ENCODE measurements around the gene CCL22. TPM values are rescaled to one million over a fixed set of nuclear protein-coding genes. Genes with fewer than 3 reads are reported as not detected.
A peak's percentile ranks its signal among the peaks of the same experiment; 100 is the strongest.

CCL22 gene
- total RNA-seq, 3 donors from 2014 or later, result 0.16 to 0.51 (median 0.41) TPM

DNA sequence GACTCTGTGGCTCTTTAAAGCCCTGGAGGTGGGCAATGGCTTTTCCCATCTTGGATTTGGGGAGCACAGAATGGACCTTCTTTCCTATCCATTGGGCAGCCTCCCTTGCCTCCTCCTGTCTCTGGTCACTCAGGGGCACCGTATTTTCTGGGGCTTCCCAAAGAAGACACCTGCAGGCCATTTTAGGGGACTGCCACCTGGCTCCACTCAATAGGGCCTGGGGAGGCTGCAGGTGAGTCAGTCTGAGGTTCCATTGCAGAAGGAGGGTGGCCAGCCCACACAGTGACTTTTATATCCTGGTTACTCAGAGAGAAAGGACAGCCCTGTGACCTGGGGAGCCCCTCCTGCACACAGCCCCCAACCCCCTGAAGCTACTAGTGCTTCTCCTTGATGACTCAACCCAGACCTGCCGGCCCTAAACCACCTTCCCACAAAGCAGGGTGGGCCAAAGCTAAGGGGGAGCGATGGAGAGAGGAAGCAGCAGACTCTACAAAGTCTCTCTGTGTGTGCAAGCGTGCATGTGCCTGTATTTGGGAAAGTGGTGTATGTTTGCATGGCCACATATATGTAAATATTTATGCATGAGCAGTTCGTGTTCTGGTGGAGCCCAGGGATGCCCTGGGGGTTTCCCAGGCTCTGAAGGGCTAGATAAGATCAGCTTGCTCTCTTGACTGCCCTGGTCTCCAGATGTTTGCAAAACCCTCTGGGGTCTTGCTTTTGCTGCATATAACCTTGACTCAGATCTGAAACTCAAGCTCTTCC is 18.7 kb downstream of the CCL22 start:
- ATAC-seq (peak; percentile 5), DNase-seq (peak in 1 of 3 donors; percentile 43)
- TF ChIP-seq, protein P1, sequence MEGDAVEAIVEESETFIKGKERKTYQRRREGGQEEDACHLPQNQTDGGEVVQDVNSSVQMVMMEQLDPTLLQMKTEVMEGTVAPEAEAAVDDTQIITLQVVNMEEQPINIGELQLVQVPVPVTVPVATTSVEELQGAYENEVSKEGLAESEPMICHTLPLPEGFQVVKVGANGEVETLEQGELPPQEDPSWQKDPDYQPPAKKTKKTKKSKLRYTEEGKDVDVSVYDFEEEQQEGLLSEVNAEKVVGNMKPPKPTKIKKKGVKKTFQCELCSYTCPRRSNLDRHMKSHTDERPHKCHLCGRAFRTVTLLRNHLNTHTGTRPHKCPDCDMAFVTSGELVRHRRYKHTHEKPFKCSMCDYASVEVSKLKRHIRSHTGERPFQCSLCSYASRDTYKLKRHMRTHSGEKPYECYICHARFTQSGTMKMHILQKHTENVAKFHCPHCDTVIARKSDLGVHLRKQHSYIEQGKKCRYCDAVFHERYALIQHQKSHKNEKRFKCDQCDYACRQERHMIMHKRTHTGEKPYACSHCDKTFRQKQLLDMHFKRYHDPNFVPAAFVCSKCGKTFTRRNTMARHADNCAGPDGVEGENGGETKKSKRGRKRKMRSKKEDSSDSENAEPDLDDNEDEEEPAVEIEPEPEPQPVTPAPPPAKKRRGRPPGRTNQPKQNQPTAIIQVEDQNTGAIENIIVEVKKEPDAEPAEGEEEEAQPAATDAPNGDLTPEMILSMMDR (IDR thresholded peaks at IDR 0.05), result no peak
- Histone ChIP-seq H3K4me3 (no peak overlapping the region), H3K9me3 (no peaks in the 10 kb centered on the region), H3K4me1 (ENCODE audit: low read depth) (peaks cover 5% of the 10 kb centered on the region), H3K36me3 (ENCODE audit: low read depth) (no peaks in the 10 kb centered on the region)
- intact Hi-C loops (cut with DNase I, micrococcal nuclease), result no loop called here

DNA sequence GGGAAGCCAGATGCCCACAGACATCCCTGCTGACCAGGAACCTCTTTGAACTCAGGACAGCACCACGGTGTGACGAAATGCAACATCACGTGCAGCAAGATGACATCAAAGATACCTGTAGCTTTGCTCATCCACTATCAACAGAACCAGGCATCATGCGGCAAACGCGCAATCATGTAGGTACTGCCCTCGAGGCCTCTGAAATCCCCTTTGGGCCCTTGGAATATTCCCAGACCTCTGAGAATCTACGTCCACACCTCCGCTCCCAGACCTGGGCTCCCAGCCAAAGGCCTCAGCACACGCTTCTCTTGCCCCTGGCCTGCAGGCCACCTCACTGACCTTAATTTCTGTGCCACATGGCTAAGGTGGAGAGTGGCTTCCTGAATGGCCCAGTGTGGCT is 21.0 kb downstream of the CCL22 start:
- TF ChIP-seq, protein P1 (IDR thresholded peaks at IDR 0.05), result no peak
- ATAC-seq, result no peak
- peaks cover 10% of the 10 kb centered on the region for H3K4me1 ChIP-seq (ENCODE audit: low read depth)
- no peaks in the 10 kb centered on the region for H3K36me3 ChIP-seq (ENCODE audit: low read depth)
- DNase-seq, result peak in 1 of 3 donors; percentile 20
- intact Hi-C loops (cut with DNase I, micrococcal nuclease), result no loop called here
- H3K9me3 ChIP-seq, result no peaks in the 10 kb centered on the region
- no peak overlapping the region for H3K4me3 ChIP-seq

DNA sequence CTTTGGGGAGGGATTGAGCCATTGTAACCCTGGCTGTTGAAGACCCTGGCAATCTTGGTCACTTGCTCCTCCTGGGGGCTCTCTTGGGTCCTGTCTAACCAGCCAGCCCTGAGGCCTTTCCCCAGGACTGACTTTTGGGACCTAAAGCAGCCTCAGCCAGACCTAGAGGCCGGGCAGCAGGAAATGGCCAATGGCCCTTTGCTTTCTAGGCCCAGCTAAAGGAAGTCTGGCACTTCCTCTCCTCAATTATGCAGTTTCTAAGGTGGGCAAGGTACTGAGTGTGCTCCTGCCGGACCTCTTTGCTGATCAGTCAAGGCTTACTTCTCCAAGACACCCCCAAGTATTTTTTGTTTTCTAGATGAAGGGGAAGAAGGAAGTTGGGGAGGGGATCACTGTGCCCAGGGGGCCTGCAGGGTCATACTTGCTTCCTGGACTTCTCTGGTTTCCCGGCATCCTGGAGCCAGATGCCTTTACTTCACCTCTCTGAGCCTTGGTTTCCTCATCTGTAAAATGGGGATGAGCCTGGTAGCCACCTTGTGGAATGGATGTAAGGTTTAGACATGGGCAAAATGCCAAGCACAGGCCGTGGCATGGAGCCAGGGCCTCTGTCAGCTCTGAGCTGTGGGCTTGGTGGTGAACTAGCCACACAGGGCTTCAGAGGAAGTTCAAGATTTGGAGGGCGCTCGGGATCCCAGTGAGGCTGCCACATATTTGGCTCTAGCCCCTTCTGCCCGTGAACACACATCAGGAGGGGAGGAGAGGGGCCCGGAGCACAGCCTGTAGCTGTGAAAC is 22.3 kb downstream of the CCL22 start:
- Histone ChIP-seq H3K9me3 (no peaks in the 10 kb centered on the region), H3K4me1 (ENCODE audit: low read depth) (peaks cover 12% of the 10 kb centered on the region), H3K36me3 (ENCODE audit: low read depth) (no peaks in the 10 kb centered on the region), H3K4me3 (no peak overlapping the region)
- peak in 2 of 3 donors; percentile 14 to 33 for DNase-seq
- intact Hi-C loops (cut with DNase I, micrococcal nuclease), result no loop called here
- ATAC-seq, result no peak
- TF ChIP-seq, protein P1 (IDR thresholded peaks at IDR 0.05), result no peak

DNA sequence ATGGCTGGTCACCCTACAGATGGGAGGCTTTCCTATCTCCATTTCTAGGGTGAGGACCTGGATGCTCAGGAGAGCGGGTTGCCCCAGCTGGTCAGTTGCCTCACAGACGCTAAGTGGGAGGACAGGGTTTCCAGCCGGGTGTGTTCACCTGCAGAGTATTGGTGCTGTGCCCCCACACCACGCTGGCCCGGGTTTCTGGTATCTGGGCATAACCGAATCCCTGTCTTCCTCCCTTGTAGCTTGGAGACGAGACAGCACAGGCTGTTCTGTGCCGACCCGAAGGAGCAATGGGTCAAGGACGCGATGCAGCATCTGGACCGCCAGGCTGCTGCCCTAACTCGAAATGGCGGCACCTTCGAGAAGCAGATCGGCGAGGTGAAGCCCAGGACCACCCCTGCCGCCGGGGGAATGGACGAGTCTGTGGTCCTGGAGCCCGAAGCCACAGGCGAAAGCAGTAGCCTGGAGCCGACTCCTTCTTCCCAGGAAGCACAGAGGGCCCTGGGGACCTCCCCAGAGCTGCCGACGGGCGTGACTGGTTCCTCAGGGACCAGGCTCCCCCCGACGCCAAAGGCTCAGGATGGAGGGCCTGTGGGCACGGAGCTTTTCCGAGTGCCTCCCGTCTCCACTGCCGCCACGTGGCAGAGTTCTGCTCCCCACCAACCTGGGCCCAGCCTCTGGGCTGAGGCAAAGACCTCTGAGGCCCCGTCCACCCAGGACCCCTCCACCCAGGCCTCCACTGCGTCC is 23.4 kb downstream of the CCL22 start:
- intact Hi-C loops (cut with DNase I, micrococcal nuclease), result no loop called here
- DNase-seq (no peak), ATAC-seq (no peak)
- TF ChIP-seq, protein P1 (IDR thresholded peaks at IDR 0.05), result no peak
- Histone ChIP-seq H3K9me3 (no peaks in the 10 kb centered on the region), H3K4me3 (no peak overlapping the region), H3K4me1 (ENCODE audit: low read depth) (peaks cover 12% of the 10 kb centered on the region), H3K36me3 (ENCODE audit: low read depth) (no peaks in the 10 kb centered on the region)

DNA sequence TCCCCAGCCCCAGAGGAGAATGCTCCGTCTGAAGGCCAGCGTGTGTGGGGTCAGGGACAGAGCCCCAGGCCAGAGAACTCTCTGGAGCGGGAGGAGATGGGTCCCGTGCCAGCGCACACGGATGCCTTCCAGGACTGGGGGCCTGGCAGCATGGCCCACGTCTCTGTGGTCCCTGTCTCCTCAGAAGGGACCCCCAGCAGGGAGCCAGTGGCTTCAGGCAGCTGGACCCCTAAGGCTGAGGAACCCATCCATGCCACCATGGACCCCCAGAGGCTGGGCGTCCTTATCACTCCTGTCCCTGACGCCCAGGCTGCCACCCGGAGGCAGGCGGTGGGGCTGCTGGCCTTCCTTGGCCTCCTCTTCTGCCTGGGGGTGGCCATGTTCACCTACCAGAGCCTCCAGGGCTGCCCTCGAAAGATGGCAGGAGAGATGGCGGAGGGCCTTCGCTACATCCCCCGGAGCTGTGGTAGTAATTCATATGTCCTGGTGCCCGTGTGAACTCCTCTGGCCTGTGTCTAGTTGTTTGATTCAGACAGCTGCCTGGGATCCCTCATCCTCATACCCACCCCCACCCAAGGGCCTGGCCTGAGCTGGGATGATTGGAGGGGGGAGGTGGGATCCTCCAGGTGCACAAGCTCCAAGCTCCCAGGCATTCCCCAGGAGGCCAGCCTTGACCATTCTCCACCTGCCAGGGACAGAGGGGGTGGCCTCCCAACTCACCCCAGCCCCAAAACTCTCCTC is 24.1 kb downstream of the CCL22 start:
- no peak overlapping the region for H3K4me3 ChIP-seq
- TF ChIP-seq, protein P1 (IDR thresholded peaks at IDR 0.05), result no peak
- intact Hi-C loops (cut with DNase I, micrococcal nuclease), result no loop called here
- DNase-seq (no peak), ATAC-seq (no peak)
- no peaks in the 10 kb centered on the region for H3K9me3 ChIP-seq
- H3K4me1 ChIP-seq (ENCODE audit: low read depth), result peaks cover 12% of the 10 kb centered on the region
- H3K36me3 ChIP-seq (ENCODE audit: low read depth), result no peaks in the 10 kb centered on the region

Measured in mucosa of descending colon (tissue), 3 donors.